Astrocyte (in vitro differentiated cells and primary cell): Measurements from ENCODE around the gene ZNF800.

Experiments
- EZH2 ChIP-seq: IDR thresholded peaks from 2 replicates; pipeline ENCODE4 v1.6.1; 2012; ENCODE audit warnings: mild to moderate bottlenecking, low read length, inconsistent platforms; ENCODE audit not compliant: insufficient read depth
- TF ChIP-seq, protein P1 (sequence below): IDR thresholded peaks from 2 replicates; pipeline ENCODE4 v1.5.1; 2011; ENCODE audit warnings: low read depth, mild to moderate bottlenecking, inconsistent platforms, low read length, moderate library complexity; ENCODE audit not compliant: insufficient read depth

DNA sequence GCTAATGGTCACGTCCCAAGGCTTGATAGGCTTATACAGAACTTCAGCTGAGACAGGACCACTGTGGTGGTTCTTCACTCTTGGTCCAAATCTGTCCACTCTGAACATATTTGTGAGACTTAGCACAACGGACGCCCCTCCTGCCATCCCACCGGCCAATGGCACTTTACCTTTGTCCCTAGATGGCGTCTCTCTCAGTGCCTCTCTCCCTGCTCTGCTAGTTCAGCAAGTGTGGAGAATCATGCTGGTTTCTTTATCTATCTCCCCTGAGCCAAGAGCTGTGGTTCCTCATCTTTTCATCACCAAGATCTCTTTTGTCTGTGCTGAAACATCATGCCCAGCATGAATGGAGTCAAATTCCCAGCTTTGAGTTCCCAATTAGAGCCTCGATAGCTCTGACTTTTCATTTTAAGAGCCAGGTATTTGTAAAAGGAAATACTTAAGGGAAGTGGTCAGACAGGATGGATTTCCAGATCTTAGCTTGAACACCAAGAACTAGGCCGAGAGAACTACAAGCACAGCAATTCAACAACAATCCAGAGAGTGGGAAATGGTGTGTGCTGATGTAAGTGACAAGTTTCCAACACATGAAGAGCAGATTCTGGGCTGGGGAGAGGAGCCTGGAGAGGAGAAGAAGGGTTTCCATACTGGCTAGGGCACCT lies 69.5 kb downstream of the ZNF800 start:
- TF ChIP-seq, protein P1, sequence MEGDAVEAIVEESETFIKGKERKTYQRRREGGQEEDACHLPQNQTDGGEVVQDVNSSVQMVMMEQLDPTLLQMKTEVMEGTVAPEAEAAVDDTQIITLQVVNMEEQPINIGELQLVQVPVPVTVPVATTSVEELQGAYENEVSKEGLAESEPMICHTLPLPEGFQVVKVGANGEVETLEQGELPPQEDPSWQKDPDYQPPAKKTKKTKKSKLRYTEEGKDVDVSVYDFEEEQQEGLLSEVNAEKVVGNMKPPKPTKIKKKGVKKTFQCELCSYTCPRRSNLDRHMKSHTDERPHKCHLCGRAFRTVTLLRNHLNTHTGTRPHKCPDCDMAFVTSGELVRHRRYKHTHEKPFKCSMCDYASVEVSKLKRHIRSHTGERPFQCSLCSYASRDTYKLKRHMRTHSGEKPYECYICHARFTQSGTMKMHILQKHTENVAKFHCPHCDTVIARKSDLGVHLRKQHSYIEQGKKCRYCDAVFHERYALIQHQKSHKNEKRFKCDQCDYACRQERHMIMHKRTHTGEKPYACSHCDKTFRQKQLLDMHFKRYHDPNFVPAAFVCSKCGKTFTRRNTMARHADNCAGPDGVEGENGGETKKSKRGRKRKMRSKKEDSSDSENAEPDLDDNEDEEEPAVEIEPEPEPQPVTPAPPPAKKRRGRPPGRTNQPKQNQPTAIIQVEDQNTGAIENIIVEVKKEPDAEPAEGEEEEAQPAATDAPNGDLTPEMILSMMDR, result no peak
- no peak for TF ChIP-seq EZH2
